ENCODE data around the gene PCSK5.

GRCh38 chr9:76200315-76200714 lies 309.8 kb downstream of the PCSK5 start:
- TF ChIP-seq, protein P1, sequence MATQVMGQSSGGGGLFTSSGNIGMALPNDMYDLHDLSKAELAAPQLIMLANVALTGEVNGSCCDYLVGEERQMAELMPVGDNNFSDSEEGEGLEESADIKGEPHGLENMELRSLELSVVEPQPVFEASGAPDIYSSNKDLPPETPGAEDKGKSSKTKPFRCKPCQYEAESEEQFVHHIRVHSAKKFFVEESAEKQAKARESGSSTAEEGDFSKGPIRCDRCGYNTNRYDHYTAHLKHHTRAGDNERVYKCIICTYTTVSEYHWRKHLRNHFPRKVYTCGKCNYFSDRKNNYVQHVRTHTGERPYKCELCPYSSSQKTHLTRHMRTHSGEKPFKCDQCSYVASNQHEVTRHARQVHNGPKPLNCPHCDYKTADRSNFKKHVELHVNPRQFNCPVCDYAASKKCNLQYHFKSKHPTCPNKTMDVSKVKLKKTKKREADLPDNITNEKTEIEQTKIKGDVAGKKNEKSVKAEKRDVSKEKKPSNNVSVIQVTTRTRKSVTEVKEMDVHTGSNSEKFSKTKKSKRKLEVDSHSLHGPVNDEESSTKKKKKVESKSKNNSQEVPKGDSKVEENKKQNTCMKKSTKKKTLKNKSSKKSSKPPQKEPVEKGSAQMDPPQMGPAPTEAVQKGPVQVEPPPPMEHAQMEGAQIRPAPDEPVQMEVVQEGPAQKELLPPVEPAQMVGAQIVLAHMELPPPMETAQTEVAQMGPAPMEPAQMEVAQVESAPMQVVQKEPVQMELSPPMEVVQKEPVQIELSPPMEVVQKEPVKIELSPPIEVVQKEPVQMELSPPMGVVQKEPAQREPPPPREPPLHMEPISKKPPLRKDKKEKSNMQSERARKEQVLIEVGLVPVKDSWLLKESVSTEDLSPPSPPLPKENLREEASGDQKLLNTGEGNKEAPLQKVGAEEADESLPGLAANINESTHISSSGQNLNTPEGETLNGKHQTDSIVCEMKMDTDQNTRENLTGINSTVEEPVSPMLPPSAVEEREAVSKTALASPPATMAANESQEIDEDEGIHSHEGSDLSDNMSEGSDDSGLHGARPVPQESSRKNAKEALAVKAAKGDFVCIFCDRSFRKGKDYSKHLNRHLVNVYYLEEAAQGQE (IDR thresholded peaks at IDR 0.05; ENCODE audit: low read depth) = no peak
- no peak for TF ChIP-seq EGR1 (IDR thresholded peaks at IDR 0.05; ENCODE audit: low read depth)
- TF ChIP-seq EZH2phosphoT487 (IDR thresholded peaks at IDR 0.05; ENCODE audit: borderline replicate concordance) = no peak
- TF ChIP-seq, protein P2, sequence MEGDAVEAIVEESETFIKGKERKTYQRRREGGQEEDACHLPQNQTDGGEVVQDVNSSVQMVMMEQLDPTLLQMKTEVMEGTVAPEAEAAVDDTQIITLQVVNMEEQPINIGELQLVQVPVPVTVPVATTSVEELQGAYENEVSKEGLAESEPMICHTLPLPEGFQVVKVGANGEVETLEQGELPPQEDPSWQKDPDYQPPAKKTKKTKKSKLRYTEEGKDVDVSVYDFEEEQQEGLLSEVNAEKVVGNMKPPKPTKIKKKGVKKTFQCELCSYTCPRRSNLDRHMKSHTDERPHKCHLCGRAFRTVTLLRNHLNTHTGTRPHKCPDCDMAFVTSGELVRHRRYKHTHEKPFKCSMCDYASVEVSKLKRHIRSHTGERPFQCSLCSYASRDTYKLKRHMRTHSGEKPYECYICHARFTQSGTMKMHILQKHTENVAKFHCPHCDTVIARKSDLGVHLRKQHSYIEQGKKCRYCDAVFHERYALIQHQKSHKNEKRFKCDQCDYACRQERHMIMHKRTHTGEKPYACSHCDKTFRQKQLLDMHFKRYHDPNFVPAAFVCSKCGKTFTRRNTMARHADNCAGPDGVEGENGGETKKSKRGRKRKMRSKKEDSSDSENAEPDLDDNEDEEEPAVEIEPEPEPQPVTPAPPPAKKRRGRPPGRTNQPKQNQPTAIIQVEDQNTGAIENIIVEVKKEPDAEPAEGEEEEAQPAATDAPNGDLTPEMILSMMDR (IDR thresholded peaks at IDR 0.05 in 2 of 3, conservative IDR thresholded peaks at IDR 0.05 in 1 of 3; ENCODE audit: borderline replicate concordance in 1 of 3, insufficient read depth in 1 of 3, low read depth in 2 of 3, low read length in 2 of 3) = no peak
- TF ChIP-seq ZNF274 (IDR thresholded peaks at IDR 0.05; ENCODE audit: low read depth, low read length) = no peak
- no peak for TF ChIP-seq POLR2AphosphoS5 (IDR thresholded peaks at IDR 0.05; ENCODE audit: low read depth, low read length)
- no peak for TF ChIP-seq RAD21 (IDR thresholded peaks at IDR 0.05; ENCODE audit: low read depth)
- no peak for TF ChIP-seq ELF1 (IDR thresholded peaks at IDR 0.05; ENCODE audit: borderline replicate concordance, low read depth)
- no peak for TF ChIP-seq SRF (IDR thresholded peaks at IDR 0.05; ENCODE audit: low read depth)
- TF ChIP-seq, protein P3, sequence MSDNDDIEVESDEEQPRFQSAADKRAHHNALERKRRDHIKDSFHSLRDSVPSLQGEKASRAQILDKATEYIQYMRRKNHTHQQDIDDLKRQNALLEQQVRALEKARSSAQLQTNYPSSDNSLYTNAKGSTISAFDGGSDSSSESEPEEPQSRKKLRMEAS (IDR thresholded peaks at IDR 0.05) = no peak
- no peak for TF ChIP-seq POLR2A (IDR thresholded peaks at IDR 0.05; ENCODE audit: borderline replicate concordance, extremely low read depth, insufficient read depth, insufficient read length)
- TF ChIP-seq ZFX (IDR thresholded peaks at IDR 0.05) = no peak
